Natural killer cell (primary cell): ENCODE results near the gene NPHP4. TPM values are rescaled to one million over a fixed set of nuclear protein-coding genes. Genes with fewer than 3 reads are reported as not detected.

Experiments used
- ATAC-seq, 3 donors: fragments of 150-1000 bp in 2 of 3; fragments of 200-7000 bp in 1 of 3; cut with Tn5 transposase; 1 replicate in 1 of 3; 2 replicates in 2 of 3; pipeline ENCODE4 v1.10.0; 2021; ENCODE audit warnings: mild to moderate bottlenecking in 2 of 3, moderate library complexity in 2 of 3
- DNase-seq, 2 donors: peaks; one replicate each; pipeline versions ENCODE4 v3.0.0 to v3.0.0-alpha.2; 2013 to 2021; ENCODE audit warnings: mixed read lengths in 1 of 2
- H3K27ac ChIP-seq: one replicate; pipeline ENCODE4 v1.5.1; 2013; ENCODE audit warnings: mild to moderate bottlenecking, low read length
- H3K27me3 ChIP-seq: one replicate; pipeline ENCODE4 v1.6.1; 2013; ENCODE audit warnings: low read length; ENCODE audit not compliant: control insufficient read depth, insufficient read depth
- H3K36me3 ChIP-seq: one replicate; pipeline ENCODE4 v1.6.1; 2013; ENCODE audit warnings: low read length; ENCODE audit not compliant: control insufficient read depth, insufficient read depth
- H3K4me1 ChIP-seq: one replicate; pipeline ENCODE4 v1.6.1; 2013; ENCODE audit warnings: low read length; ENCODE audit not compliant: control insufficient read depth, insufficient read depth
- H3K4me3 ChIP-seq: one replicate; pipeline ENCODE4 v1.5.1; 2013; ENCODE audit warnings: low read length
- H3K9me3 ChIP-seq: one replicate; pipeline ENCODE4 v1.6.1; 2013; ENCODE audit warnings: low read length; ENCODE audit not compliant: control insufficient read depth, insufficient read depth
- H3K27ac Mint-ChIP-seq, 2 donors: one replicate each; pipeline ENCODE4 v1.8.0; 2022; ENCODE audit warnings: mild to moderate bottlenecking in 2 of 2, mixed read lengths in 2 of 2, moderate library complexity in 1 of 2
- H3K27me3 Mint-ChIP-seq, 2 donors: one replicate each; pipeline ENCODE4 v1.8.0; 2022; ENCODE audit warnings: low read depth in 2 of 2, mixed read lengths in 2 of 2
- H3K36me3 Mint-ChIP-seq: one replicate; pipeline ENCODE4 v1.8.0; 2022; ENCODE audit warnings: mixed read lengths
- H3K4me1 Mint-ChIP-seq, 2 donors: one replicate each; pipeline ENCODE4 v1.8.0; 2022; ENCODE audit warnings: mixed read lengths in 2 of 2
- H3K4me3 Mint-ChIP-seq: one replicate; pipeline ENCODE4 v1.8.0; 2022; ENCODE audit warnings: mild to moderate bottlenecking, moderate library complexity, mixed read lengths
- H3K9me3 Mint-ChIP-seq, 2 donors: one replicate each; pipeline ENCODE4 v1.8.0; 2022; ENCODE audit warnings: mixed read lengths in 2 of 2
- WGBS: methylation state at CpG from one replicate; pipeline ENCODE4 v1.1.7; 2013; ENCODE audit warnings: missing lambda C conversion rate; ENCODE audit not compliant: insufficient coverage; 5-methylcytosine and 5-hydroxymethylcytosine counted together
- intact Hi-C: fragments of 100-400 bp; cut with micrococcal nuclease; formaldehyde crosslinking; loops from one replicate; pipeline ENCODE4 v1.14.2; 2022
- total RNA-seq, 4 donors: library from RNA; stranded (reverse); fragments of 120-200 nt in 1 of 4; gene quantifications; one replicate each; pipeline versions ENCODE4 v1.2.3 to v1.2.4, GENCODE V29; 2013 to 2022
- TF ChIP-seq, protein P1 (sequence below): fragments of 200-600 bp; IDR thresholded peaks from one replicate; pipeline ENCODE4 v1.8.0; 2022; ENCODE audit warnings: antibody characterized with exemption

NPHP4 gene
- total RNA-seq, 3 donors from 2014 or later (not counting 1 experiment from before 2014, with no cell fraction given), result 6.3 to 14.7 (median 10.1) TPM

- H3K4me3 ChIP-seq, result no peak overlapping the region
- WGBS, result 96% methylated on average over 7 of the region's 10 CpGs
- H3K27ac ChIP-seq, result no peak overlapping the region
Observed at GRCh38 chr1:5955479-5955977, 36.7 kb downstream of the NPHP4 start.

DNA sequence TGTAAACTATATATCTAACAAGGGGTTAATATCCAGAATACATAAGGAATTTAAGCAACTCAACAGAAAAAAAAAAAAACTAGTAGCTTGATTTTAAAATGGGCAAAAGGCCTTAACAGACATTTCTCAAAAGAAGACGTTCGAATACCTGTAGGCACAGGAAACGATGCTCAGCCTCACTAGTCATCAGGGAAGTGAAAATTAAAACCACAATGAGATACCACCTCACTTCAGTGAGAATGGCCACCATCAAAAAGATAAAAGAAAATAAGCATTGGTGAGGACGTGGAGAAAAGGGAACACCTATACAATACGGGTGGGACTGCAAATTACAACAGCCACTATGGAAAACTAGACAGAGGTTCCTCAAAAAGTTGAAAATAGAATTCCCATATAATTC is 37.3 kb downstream of the NPHP4 start:
- Histone ChIP-seq H3K27ac (no peak overlapping the region), H3K4me1 (no peaks in the 10 kb centered on the region), H3K36me3 (no peaks in the 10 kb centered on the region), H3K4me3 (no peak overlapping the region), H3K9me3 (no peaks in the 10 kb centered on the region), H3K27me3 (no peaks in the 10 kb centered on the region)
- TF ChIP-seq, protein P1, sequence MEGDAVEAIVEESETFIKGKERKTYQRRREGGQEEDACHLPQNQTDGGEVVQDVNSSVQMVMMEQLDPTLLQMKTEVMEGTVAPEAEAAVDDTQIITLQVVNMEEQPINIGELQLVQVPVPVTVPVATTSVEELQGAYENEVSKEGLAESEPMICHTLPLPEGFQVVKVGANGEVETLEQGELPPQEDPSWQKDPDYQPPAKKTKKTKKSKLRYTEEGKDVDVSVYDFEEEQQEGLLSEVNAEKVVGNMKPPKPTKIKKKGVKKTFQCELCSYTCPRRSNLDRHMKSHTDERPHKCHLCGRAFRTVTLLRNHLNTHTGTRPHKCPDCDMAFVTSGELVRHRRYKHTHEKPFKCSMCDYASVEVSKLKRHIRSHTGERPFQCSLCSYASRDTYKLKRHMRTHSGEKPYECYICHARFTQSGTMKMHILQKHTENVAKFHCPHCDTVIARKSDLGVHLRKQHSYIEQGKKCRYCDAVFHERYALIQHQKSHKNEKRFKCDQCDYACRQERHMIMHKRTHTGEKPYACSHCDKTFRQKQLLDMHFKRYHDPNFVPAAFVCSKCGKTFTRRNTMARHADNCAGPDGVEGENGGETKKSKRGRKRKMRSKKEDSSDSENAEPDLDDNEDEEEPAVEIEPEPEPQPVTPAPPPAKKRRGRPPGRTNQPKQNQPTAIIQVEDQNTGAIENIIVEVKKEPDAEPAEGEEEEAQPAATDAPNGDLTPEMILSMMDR, result no peak
- no peak for ATAC-seq
- H3K9me3 Mint-ChIP-seq, result no peaks in the 10 kb centered on the region
- no peak overlapping the region for H3K27ac Mint-ChIP-seq
- 8% methylated on average over 3 of the region's 5 CpGs for WGBS
- intact Hi-C loops, result no loop called here
- peaks cover 10 to 14% of the 10 kb centered on the region in 2 donors for H3K4me1 Mint-ChIP-seq
- no peak overlapping the region for H3K4me3 Mint-ChIP-seq
- H3K27me3 Mint-ChIP-seq, result no peaks in the 10 kb centered on the region
- no peaks in the 10 kb centered on the region for H3K36me3 Mint-ChIP-seq
- no peak for DNase-seq

More at GRCh38 chr1:5955479-5955977, 36.7 kb downstream of the NPHP4 start:
- no peaks in the 10 kb centered on the region for H3K9me3 ChIP-seq
- ATAC-seq, result no peak
- TF ChIP-seq, protein P1, result no peak
- H3K27me3 ChIP-seq, result no peaks in the 10 kb centered on the region
- Mint-ChIP-seq H3K36me3 (peaks cover 2% of the 10 kb centered on the region), H3K27me3 (no peaks in the 10 kb centered on the region), H3K4me1 (peaks cover 10 to 14% of the 10 kb centered on the region in 2 donors), H3K27ac (no peak overlapping the region), H3K4me3 (no peak overlapping the region), H3K9me3 (no peaks in the 10 kb centered on the region)
- no peaks in the 10 kb centered on the region for H3K4me1 ChIP-seq
- no peak for DNase-seq
- intact Hi-C loops, result no loop called here
- H3K36me3 ChIP-seq, result no peaks in the 10 kb centered on the region

DNA sequence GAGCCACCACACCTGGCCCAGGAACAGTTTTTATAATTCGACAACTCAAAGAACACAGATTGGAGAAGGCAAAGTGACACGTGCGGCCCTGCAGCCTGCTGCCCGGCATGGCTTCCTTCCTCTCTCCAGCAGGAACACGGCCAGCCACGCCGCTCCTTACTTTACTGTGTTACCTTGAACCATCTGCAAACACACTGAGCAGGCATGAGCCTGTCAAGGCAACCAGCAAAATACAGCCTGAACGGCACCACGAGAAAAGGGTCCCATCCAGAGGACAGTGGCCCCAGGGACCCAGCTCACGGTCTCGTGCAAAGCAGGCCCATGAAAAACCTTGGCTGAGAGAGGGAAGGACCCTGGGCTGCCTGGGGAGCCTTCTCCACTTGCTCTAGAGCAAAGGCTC is 38.8 kb downstream of the NPHP4 start:
- H3K36me3 ChIP-seq, result no peaks in the 10 kb centered on the region
- intact Hi-C loops, result no loop called here
- H3K27me3 Mint-ChIP-seq, result no peaks in the 10 kb centered on the region
- 99% methylated on average over 11 of the region's 11 CpGs for whole genome bisulfite sequencing
- H3K9me3 Mint-ChIP-seq, result no peaks in the 10 kb centered on the region
- DNase-seq (no peak), ATAC-seq (no peak)
- no peaks in the 10 kb centered on the region for H3K4me1 ChIP-seq
- no peak overlapping the region for H3K4me3 Mint-ChIP-seq
- H3K9me3 ChIP-seq, result no peaks in the 10 kb centered on the region
- H3K27me3 ChIP-seq, result no peaks in the 10 kb centered on the region
- TF ChIP-seq, protein P1, result no peak
- no peak overlapping the region for H3K27ac ChIP-seq
- no peak overlapping the region for H3K27ac Mint-ChIP-seq
- no peaks in the 10 kb centered on the region for H3K36me3 Mint-ChIP-seq
- peaks cover 10 to 14% of the 10 kb centered on the region in 2 donors for H3K4me1 Mint-ChIP-seq
- H3K4me3 ChIP-seq, result no peak overlapping the region

DNA sequence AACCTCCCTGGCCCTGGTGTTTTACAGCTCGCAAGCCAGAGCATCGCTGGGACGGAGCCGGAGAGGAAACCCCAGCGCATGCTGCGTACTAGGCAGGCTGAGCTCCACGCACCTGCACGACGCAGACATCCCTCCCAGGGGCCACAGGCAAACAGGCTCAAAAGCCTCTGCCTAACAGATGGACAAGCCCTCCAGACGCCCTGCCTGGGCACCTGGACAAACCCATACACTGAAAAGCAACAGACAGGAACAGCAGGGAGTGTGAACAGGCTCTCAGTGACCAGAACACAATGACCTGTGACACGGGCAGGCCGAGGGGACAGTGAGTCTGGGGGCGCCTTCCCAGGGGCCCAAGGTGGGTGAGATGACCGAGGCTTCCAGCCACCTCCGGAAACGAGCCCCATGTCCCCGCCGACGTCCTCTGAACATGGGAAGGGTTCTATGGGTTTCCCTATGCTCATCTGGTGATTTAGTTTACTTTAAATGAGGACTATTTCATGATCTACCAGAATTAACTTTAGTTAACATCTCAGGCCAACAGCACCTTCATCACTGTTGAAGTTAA is 40.3 kb downstream of the NPHP4 start:
- TF ChIP-seq, protein P1, result no peak
- Histone ChIP-seq H3K36me3 (no peaks in the 10 kb centered on the region), H3K9me3 (no peaks in the 10 kb centered on the region), H3K27ac (no peak overlapping the region), H3K27me3 (no peaks in the 10 kb centered on the region), H3K4me1 (no peaks in the 10 kb centered on the region), H3K4me3 (no peak overlapping the region)
- Mint-ChIP-seq H3K27ac (no peak overlapping the region), H3K4me3 (no peak overlapping the region), H3K36me3 (no peaks in the 10 kb centered on the region), H3K4me1 (peaks cover 10 to 14% of the 10 kb centered on the region in 2 donors), H3K27me3 (no peaks in the 10 kb centered on the region), H3K9me3 (no peaks in the 10 kb centered on the region)
- 92% methylated on average over 18 of the region's 19 CpGs for WGBS
- DNase-seq, result no peak
- no peak for ATAC-seq
- intact Hi-C loops, result no loop called here
